ENCODE data around the gene RNASE13. TPM values are rescaled to one million over a fixed set of nuclear protein-coding genes. Genes with fewer than 3 reads are reported as not detected.

Gene RNASE13
- total and polyA plus RNA-seq, 2 of the 4 experiments (the other 2 are of a cell fraction), result not detected

GRCh38 chr14:21072031-21072473 lies 37.4 kb upstream of the RNASE13 start:
- Histone ChIP-seq H3K9me1 (ENCODE audit: insufficient read depth, low read length) (peaks cover 10% of the 10 kb centered on the region), H3K56ac (ENCODE audit: extremely low read depth, insufficient read depth, low read length) (peak overlapping the region; percentile 81), H4K91ac (ENCODE audit: insufficient read depth, low read depth, low read length) (peak overlapping the region; percentile 53; the same call in 1 of the 2 replicates), H3K9ac (ENCODE audit: low read depth, low read length) (peak overlapping the region; percentile 66), H3K4me3 (ENCODE audit: insufficient read depth, low read depth, low read length) (peak overlapping the region; percentile 46), H2AFZ (replicated peaks; ENCODE audit: low read length, poor library complexity) (no peak overlapping the region), H4K8ac (ENCODE audit: low read depth in 2 of 2, low read length in 2 of 2) (peak overlapping the region in 1 of 2 experiments; percentile 58; a peak in 3 of 4 replicates), H2BK5ac (ENCODE audit: low read depth, low read length, poor library complexity, severe bottlenecking) (peak overlapping the region; percentile 97), H3K9me3 (ENCODE audit: control insufficient read depth, insufficient read depth, low read length) (no peaks in the 10 kb centered on the region), H3K27ac (ENCODE audit: insufficient read depth, low read length) (peak overlapping the region; percentile 96; the same call in 1 of the 2 replicates), H3K79me1 (ENCODE audit: low read depth in 1 of 2, low read length in 2 of 2) (peaks cover 23 to 61% of the 10 kb centered on the region in 2 experiments), H2AK9ac (replicated peaks; ENCODE audit: low read depth, low read length, poor library complexity) (no peak overlapping the region), H4K5ac (ENCODE audit: low read depth, low read length) (peak overlapping the region; percentile 28; the same call in 1 of the 2 replicates), H3K18ac (ENCODE audit: low read depth, low read length) (peak overlapping the region; percentile 22; the same call in 1 of the 2 replicates), H4K20me1 (ENCODE audit: insufficient read depth, low read length) (peaks cover 10% of the 10 kb centered on the region), H3K27me3 (ENCODE audit: control insufficient read depth, insufficient read depth, low read length) (no peaks in the 10 kb centered on the region), H3K4me2 (ENCODE audit: low read depth, low read length) (peak overlapping the region; percentile 93), H2BK20ac (ENCODE audit: low read depth, low read length) (peak overlapping the region; percentile 2; the same call in 1 of the 2 replicates), H3K4me1 (ENCODE audit: control insufficient read depth, insufficient read depth, low read length) (peaks cover 22% of the 10 kb centered on the region), H3K4ac (ENCODE audit: low read depth, low read length) (peak overlapping the region; percentile 81), H2AK5ac (ENCODE audit: low read depth, low read length) (0 out of 2 replicates have a peak overlapping the region, but pooled peaks have one; percentile 63), H3K14ac (replicated peaks; ENCODE audit: low read depth, low read length) (peak overlapping the region; percentile 77), H3K36me3 (ENCODE audit: control insufficient read depth, insufficient read depth, low read length) (peaks cover 39% of the 10 kb centered on the region), H2BK120ac (ENCODE audit: low read depth, low read length) (peak overlapping the region; percentile 70), H3K23ac (ENCODE audit: low read depth, low read length) (peak overlapping the region; percentile 82), H2BK15ac (ENCODE audit: low read depth, low read length) (0 out of 3 replicates have a peak overlapping the region, but pooled peaks have one; percentile 40)
- ChIA-PET CTCF (interaction anchor here (1.0 to 2.8 kb wide), 6 partner anchors 11 to 57 kb away, joined by 3 to 18 read pairs (median 4); no protein-coding TSS in a partner anchor), POLR2A (ENCODE audit: unreplicated experiment) (interaction anchor here (0.6 to 1.0 kb wide), 3 partner anchors 12 to 29 kb away, joined by 3 to 8 read pairs (median 5); partner anchors contain the start of gene TMEM253)
- WGBS, 2 experiments (ENCODE audit: extremely low coverage in 2 of 2, insufficient read length in 1 of 2), result no CpG with 5 or more reads among the region's 4 CpGs
- TF ChIP-seq MAFK (IDR thresholded peaks at IDR 0.05; ENCODE audit: low read depth, low read length), result no peak
- peak; percentile 80 for TF ChIP-seq CEBPB (IDR thresholded peaks at IDR 0.05; ENCODE audit: low read depth, low read length)
- peak; percentile 42; the same call in 1 of the 2 replicates for TF ChIP-seq FOS (IDR thresholded peaks at IDR 0.05; ENCODE audit: low read depth, low read length)
- no peak for TF ChIP-seq RCOR1 (IDR thresholded peaks at IDR 0.05; ENCODE audit: insufficient replicate concordance, low read length)
- TF ChIP-seq POLR2A (IDR thresholded peaks at IDR 0.05; ENCODE audit: low read depth, low read length), result no peak; the same call in 1 of the 2 replicates
- TF ChIP-seq, protein P1, sequence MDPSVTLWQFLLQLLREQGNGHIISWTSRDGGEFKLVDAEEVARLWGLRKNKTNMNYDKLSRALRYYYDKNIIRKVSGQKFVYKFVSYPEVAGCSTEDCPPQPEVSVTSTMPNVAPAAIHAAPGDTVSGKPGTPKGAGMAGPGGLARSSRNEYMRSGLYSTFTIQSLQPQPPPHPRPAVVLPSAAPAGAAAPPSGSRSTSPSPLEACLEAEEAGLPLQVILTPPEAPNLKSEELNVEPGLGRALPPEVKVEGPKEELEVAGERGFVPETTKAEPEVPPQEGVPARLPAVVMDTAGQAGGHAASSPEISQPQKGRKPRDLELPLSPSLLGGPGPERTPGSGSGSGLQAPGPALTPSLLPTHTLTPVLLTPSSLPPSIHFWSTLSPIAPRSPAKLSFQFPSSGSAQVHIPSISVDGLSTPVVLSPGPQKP (IDR thresholded peaks at IDR 0.05; ENCODE audit: borderline replicate concordance, low read depth, low read length), result no peak
- TF ChIP-seq CTCF (conservative IDR thresholded peaks at IDR 0.05; ENCODE audit: low read depth, low read length), result peak; percentile 31; the same call in 1 of the 2 replicates
- TF ChIP-seq SMC3 (IDR thresholded peaks at IDR 0.05; ENCODE audit: low read depth, low read length), result no peak; the same call in 1 of the 2 replicates
- DNase-seq (peak; percentile 81), ATAC-seq (ENCODE audit: low read depth) (peak; percentile 33)
- BruUV-seq (replicated peaks), result no TSS peak
- in situ Hi-C loops (cut with MboI; ENCODE audit: low sequenced_read_pairs) (no loop called here), dilution Hi-C loops (cut with HindIII; ENCODE audit: low sequenced_read_pairs, unreplicated experiment) (no loop called here), intact Hi-C loops (cut with micrococcal nuclease) (no loop called here)

Measured in IMR-90 (cell line).